Measurements from ENCODE around the gene CREB5.

The CREB5 gene

DNA sequence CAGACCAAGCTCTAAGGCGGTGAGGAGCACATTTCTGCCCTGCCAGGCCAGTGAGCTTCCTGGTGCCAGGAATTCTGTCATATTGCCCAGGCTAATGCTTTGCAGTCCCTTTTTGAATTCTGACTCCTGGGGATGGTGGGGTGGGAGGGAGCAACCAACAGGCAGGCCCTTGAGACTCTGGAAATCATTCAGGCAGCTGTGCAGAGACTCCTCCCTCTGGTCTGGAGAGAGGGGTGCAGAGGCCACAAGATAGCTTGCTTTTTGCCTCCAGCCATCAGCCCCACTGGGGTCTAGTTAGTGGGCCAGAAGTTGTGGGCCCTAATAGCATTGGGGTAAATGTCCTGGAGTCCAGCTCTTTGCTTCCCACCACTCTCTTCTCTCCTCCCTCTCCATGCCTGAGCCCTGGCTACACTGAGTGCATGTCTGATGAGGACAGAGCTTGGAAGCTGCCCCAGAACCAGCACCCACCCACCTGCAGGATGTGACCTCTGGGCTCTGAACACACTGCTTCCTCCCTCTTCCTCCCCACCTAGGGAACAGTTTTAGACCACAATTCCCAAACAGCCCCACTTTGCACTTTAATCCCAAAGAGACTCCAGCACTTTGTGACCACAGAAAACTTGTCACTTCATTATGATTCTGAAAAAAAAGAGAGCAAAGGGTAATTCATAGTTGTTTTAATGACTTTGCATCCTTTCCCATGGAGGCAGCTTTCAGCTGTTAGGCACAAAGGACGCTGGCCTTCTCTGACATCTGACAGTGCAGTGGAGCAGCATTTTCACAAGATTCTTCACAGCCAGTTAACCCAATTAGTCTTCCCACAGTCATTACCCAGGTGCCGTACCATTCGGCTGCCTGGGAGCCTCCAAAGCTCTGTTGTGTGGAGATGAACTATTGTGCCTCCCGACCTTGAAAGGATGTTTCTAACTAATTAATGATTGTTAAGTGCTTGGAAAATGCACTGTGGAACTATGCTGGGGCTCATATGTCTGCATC lies 283.3 kb downstream of the CREB5 start:
- no peak overlapping the region for H3K4me3 ChIP-seq (ENCODE audit: low read depth in 1 of 2, low read length in 2 of 2)
- H3K4me1 ChIP-seq (ENCODE audit: control insufficient read depth in 1 of 2, insufficient read depth in 2 of 2, low read length in 2 of 2): peaks cover 0 to 3% of the 10 kb centered on the region in 2 donors
- H3K27ac ChIP-seq (ENCODE audit: low read depth, low read length): no peak overlapping the region

DNA sequence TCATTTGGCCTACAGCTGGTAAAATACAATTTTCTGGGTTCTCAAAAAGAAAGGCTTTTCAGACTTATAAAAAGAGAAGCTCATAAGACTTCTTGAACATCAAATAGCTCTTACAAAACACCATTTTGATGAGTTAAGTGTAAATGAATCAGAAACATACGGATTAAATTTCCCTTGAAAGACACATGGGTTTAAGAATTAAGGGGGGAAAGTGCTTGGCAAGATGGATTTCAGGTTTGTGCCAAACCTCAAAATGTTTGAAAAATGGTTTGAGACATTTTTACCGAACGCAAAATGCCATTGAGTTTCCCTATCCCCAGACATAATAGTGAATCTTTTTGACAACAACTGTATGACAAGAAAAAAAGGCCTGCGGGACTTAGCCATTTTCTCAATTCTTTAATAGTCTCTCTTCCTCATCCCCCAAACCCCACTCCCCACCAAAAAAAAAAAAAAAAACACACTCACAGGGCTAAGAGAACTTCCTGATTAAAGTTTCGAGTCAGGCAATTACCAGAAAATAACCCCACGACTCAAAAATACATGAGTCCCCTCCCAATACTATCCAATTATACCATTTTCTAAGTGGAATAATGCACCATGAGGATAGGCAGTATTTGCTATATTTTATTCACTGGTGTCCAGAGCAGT lies 285.7 kb downstream of the CREB5 start:
- Histone ChIP-seq H3K4me3 (ENCODE audit: low read depth in 1 of 2, low read length in 2 of 2) (no peak overlapping the region), H3K9ac (ENCODE audit: low read depth in 1 of 2, low read length in 2 of 2) (no peak overlapping the region), H3K9me3 (ENCODE audit: control insufficient read depth in 1 of 2, low read length in 2 of 2) (no peaks in the 10 kb centered on the region), H3K27ac (ENCODE audit: low read depth, low read length) (no peak overlapping the region), H3K4me1 (ENCODE audit: control insufficient read depth in 1 of 2, insufficient read depth in 2 of 2, low read length in 2 of 2) (peaks cover 0 to 3% of the 10 kb centered on the region in 2 donors), H3K27me3 (ENCODE audit: control insufficient read depth in 1 of 2, insufficient read depth in 2 of 2, low read length in 2 of 2) (no peaks in the 10 kb centered on the region), H3K36me3 (ENCODE audit: control insufficient read depth in 1 of 2, insufficient read depth in 2 of 2, low read length in 2 of 2) (no peaks in the 10 kb centered on the region)

More for the DNA sequence above, 283.3 kb downstream of the CREB5 start:
- no peaks in the 10 kb centered on the region for H3K36me3 ChIP-seq (ENCODE audit: control insufficient read depth in 1 of 2, insufficient read depth in 2 of 2, low read length in 2 of 2)
- H3K27me3 ChIP-seq (ENCODE audit: control insufficient read depth in 1 of 2, insufficient read depth in 2 of 2, low read length in 2 of 2): no peaks in the 10 kb centered on the region
- H3K9ac ChIP-seq (ENCODE audit: low read depth in 1 of 2, low read length in 2 of 2): no peak overlapping the region
- no peaks in the 10 kb centered on the region for H3K9me3 ChIP-seq (ENCODE audit: control insufficient read depth in 1 of 2, low read length in 2 of 2)

- H3K9ac ChIP-seq (ENCODE audit: low read depth in 1 of 2, low read length in 2 of 2): no peak overlapping the region
- H3K9me3 ChIP-seq (ENCODE audit: control insufficient read depth in 1 of 2, low read length in 2 of 2): no peaks in the 10 kb centered on the region
- H3K36me3 ChIP-seq (ENCODE audit: control insufficient read depth in 1 of 2, insufficient read depth in 2 of 2, low read length in 2 of 2): no peaks in the 10 kb centered on the region
- no peaks in the 10 kb centered on the region for H3K27me3 ChIP-seq (ENCODE audit: control insufficient read depth in 1 of 2, insufficient read depth in 2 of 2, low read length in 2 of 2)
- peaks cover 0 to 3% of the 10 kb centered on the region in 2 donors for H3K4me1 ChIP-seq (ENCODE audit: control insufficient read depth in 1 of 2, insufficient read depth in 2 of 2, low read length in 2 of 2)
- H3K4me3 ChIP-seq (ENCODE audit: low read depth in 1 of 2, low read length in 2 of 2): no peak overlapping the region
- H3K27ac ChIP-seq (ENCODE audit: low read depth, low read length): no peak overlapping the region
Measured at GRCh38 chr7:28698840-28699239, 286.5 kb downstream of the CREB5 start.

- Histone ChIP-seq H3K27ac (ENCODE audit: low read depth, low read length) (no peak overlapping the region), H3K36me3 (ENCODE audit: control insufficient read depth in 1 of 2, insufficient read depth in 2 of 2, low read length in 2 of 2) (no peaks in the 10 kb centered on the region), H3K4me1 (ENCODE audit: control insufficient read depth in 1 of 2, insufficient read depth in 2 of 2, low read length in 2 of 2) (peaks cover 0 to 3% of the 10 kb centered on the region in 2 donors), H3K9ac (ENCODE audit: low read depth in 1 of 2, low read length in 2 of 2) (no peak overlapping the region), H3K27me3 (ENCODE audit: control insufficient read depth in 1 of 2, insufficient read depth in 2 of 2, low read length in 2 of 2) (no peaks in the 10 kb centered on the region), H3K4me3 (ENCODE audit: low read depth in 1 of 2, low read length in 2 of 2) (no peak overlapping the region), H3K9me3 (ENCODE audit: control insufficient read depth in 1 of 2, low read length in 2 of 2) (no peaks in the 10 kb centered on the region)
Measured at GRCh38 chr7:28700096-28700495, 287.8 kb downstream of the CREB5 start.

DNA sequence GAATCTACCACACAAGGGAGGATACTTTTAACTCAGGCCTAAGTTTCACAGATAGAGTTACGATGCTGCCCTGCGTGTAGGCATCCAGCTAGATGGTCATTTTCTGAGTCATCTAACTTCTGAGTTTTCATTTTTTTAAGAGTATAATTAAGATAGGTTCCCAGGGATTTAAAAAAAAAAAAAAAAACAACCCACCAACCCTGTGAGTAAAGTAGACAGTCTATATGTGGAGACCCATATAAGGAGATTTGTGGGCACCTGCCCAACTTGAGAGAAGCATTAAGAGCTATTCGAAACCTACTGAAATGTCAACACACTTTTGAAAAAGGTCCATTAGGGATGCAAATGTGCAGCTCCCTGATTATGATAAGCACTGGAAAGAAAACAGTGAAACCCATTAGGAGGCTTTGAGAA lies 288.5 kb downstream of the CREB5 start:
- Histone ChIP-seq H3K4me1 (ENCODE audit: control insufficient read depth in 1 of 2, insufficient read depth in 2 of 2, low read length in 2 of 2) (peaks cover 0 to 3% of the 10 kb centered on the region in 2 donors), H3K36me3 (ENCODE audit: control insufficient read depth in 1 of 2, insufficient read depth in 2 of 2, low read length in 2 of 2) (no peaks in the 10 kb centered on the region), H3K27ac (ENCODE audit: low read depth, low read length) (no peak overlapping the region), H3K9me3 (ENCODE audit: control insufficient read depth in 1 of 2, low read length in 2 of 2) (no peaks in the 10 kb centered on the region), H3K4me3 (ENCODE audit: low read depth in 1 of 2, low read length in 2 of 2) (no peak overlapping the region), H3K27me3 (ENCODE audit: control insufficient read depth in 1 of 2, insufficient read depth in 2 of 2, low read length in 2 of 2) (no peaks in the 10 kb centered on the region), H3K9ac (ENCODE audit: low read depth in 1 of 2, low read length in 2 of 2) (no peak overlapping the region)

- H3K27ac ChIP-seq (ENCODE audit: low read depth, low read length): no peak overlapping the region
- no peak overlapping the region for H3K9ac ChIP-seq (ENCODE audit: low read depth in 1 of 2, low read length in 2 of 2)
- H3K27me3 ChIP-seq (ENCODE audit: control insufficient read depth in 1 of 2, insufficient read depth in 2 of 2, low read length in 2 of 2): no peaks in the 10 kb centered on the region
- H3K9me3 ChIP-seq (ENCODE audit: control insufficient read depth in 1 of 2, low read length in 2 of 2): no peaks in the 10 kb centered on the region
- H3K36me3 ChIP-seq (ENCODE audit: control insufficient read depth in 1 of 2, insufficient read depth in 2 of 2, low read length in 2 of 2): no peaks in the 10 kb centered on the region
- H3K4me3 ChIP-seq (ENCODE audit: low read depth in 1 of 2, low read length in 2 of 2): no peak overlapping the region
- peaks cover 0 to 3% of the 10 kb centered on the region in 2 donors for H3K4me1 ChIP-seq (ENCODE audit: control insufficient read depth in 1 of 2, insufficient read depth in 2 of 2, low read length in 2 of 2)
Measured at GRCh38 chr7:28701731-28702130, 289.4 kb downstream of the CREB5 start.

DNA sequence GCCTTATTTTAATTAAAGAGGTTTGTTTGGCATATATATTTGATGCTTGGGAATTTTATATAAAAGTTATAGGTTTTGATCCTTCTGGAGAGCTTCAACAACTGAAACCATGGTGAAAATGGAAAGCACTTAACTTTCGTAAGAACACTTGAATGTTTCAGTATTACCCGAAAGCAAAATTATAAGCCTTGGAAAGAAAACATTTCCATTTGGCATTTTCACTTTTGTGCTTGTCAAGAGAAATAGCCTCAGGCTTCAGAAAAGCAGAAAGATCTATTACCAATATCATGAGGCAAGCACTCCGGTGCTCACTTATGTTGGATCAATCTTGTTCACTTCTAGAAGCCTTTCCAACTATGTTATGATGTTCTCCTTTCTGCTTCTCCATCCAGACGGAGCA lies 289.9 kb downstream of the CREB5 start:
- Histone ChIP-seq H3K27me3 (ENCODE audit: control insufficient read depth in 1 of 2, insufficient read depth in 2 of 2, low read length in 2 of 2) (no peaks in the 10 kb centered on the region), H3K9ac (ENCODE audit: low read depth in 1 of 2, low read length in 2 of 2) (no peak overlapping the region), H3K36me3 (ENCODE audit: control insufficient read depth in 1 of 2, insufficient read depth in 2 of 2, low read length in 2 of 2) (no peaks in the 10 kb centered on the region), H3K4me1 (ENCODE audit: control insufficient read depth in 1 of 2, insufficient read depth in 2 of 2, low read length in 2 of 2) (peaks cover 0 to 3% of the 10 kb centered on the region in 2 donors), H3K4me3 (ENCODE audit: low read depth in 1 of 2, low read length in 2 of 2) (no peak overlapping the region), H3K27ac (ENCODE audit: low read depth, low read length) (no peak overlapping the region), H3K9me3 (ENCODE audit: control insufficient read depth in 1 of 2, low read length in 2 of 2) (no peaks in the 10 kb centered on the region)

- Histone ChIP-seq H3K27me3 (ENCODE audit: control insufficient read depth in 1 of 2, insufficient read depth in 2 of 2, low read length in 2 of 2) (peaks cover 0 to 2% of the 10 kb centered on the region in 2 donors), H3K9ac (ENCODE audit: low read depth in 1 of 2, low read length in 2 of 2) (no peak overlapping the region), H3K4me1 (ENCODE audit: control insufficient read depth in 1 of 2, insufficient read depth in 2 of 2, low read length in 2 of 2) (peaks cover 0 to 3% of the 10 kb centered on the region in 2 donors), H3K36me3 (ENCODE audit: control insufficient read depth in 1 of 2, insufficient read depth in 2 of 2, low read length in 2 of 2) (no peaks in the 10 kb centered on the region), H3K27ac (ENCODE audit: low read depth, low read length) (no peak overlapping the region), H3K9me3 (ENCODE audit: control insufficient read depth in 1 of 2, low read length in 2 of 2) (no peaks in the 10 kb centered on the region), H3K4me3 (ENCODE audit: low read depth in 1 of 2, low read length in 2 of 2) (no peak overlapping the region)
Measured at GRCh38 chr7:28703037-28703765, 290.9 kb downstream of the CREB5 start.

GRCh38 chr7:28704706-28705105 lies 292.4 kb downstream of the CREB5 start:
- Histone ChIP-seq H3K27me3 (ENCODE audit: control insufficient read depth in 1 of 2, insufficient read depth in 2 of 2, low read length in 2 of 2) (peaks cover 0 to 5% of the 10 kb centered on the region in 2 donors), H3K4me3 (ENCODE audit: low read depth in 1 of 2, low read length in 2 of 2) (no peak overlapping the region), H3K4me1 (ENCODE audit: control insufficient read depth in 1 of 2, insufficient read depth in 2 of 2, low read length in 2 of 2) (no peaks in the 10 kb centered on the region)

DNA sequence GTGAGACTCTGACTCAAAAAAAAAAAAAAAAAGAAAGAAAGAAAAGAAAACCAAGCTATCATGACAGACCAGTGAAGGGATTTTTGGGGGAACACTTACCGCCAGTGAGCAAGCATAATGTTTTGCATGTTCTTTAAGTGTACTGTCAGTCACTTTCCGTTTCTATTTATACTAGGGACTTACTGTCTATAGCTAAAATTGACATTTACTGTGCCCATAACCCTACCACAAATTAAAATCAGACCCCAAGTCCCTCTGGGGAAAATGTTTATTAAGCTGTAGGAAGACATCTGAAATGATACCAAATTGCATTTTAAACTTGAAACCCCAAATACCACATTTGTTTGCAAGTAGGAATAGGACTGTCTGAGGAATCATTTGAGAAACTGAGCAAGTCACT lies 293.0 kb downstream of the CREB5 start:
- H3K9me3 ChIP-seq (ENCODE audit: control insufficient read depth in 1 of 2, low read length in 2 of 2): no peaks in the 10 kb centered on the region
- H3K9ac ChIP-seq (ENCODE audit: low read depth in 1 of 2, low read length in 2 of 2): no peak overlapping the region
- H3K27me3 ChIP-seq (ENCODE audit: control insufficient read depth in 1 of 2, insufficient read depth in 2 of 2, low read length in 2 of 2): peaks cover 0 to 5% of the 10 kb centered on the region in 2 donors
- no peak overlapping the region for H3K27ac ChIP-seq (ENCODE audit: low read depth, low read length)
- H3K4me1 ChIP-seq (ENCODE audit: control insufficient read depth in 1 of 2, insufficient read depth in 2 of 2, low read length in 2 of 2): no peaks in the 10 kb centered on the region
- no peak overlapping the region for H3K4me3 ChIP-seq (ENCODE audit: low read depth in 1 of 2, low read length in 2 of 2)
- no peaks in the 10 kb centered on the region for H3K36me3 ChIP-seq (ENCODE audit: control insufficient read depth in 1 of 2, insufficient read depth in 2 of 2, low read length in 2 of 2)

More at GRCh38 chr7:28704706-28705105, 292.4 kb downstream of the CREB5 start:
- Histone ChIP-seq H3K27ac (ENCODE audit: low read depth, low read length) (no peak overlapping the region), H3K9me3 (ENCODE audit: control insufficient read depth in 1 of 2, low read length in 2 of 2) (no peaks in the 10 kb centered on the region), H3K36me3 (ENCODE audit: control insufficient read depth in 1 of 2, insufficient read depth in 2 of 2, low read length in 2 of 2) (no peaks in the 10 kb centered on the region), H3K9ac (ENCODE audit: low read depth in 1 of 2, low read length in 2 of 2) (no peak overlapping the region)
